GM19328 (cell line): ENCODE results near the gene TMEM186.
"Not testable (repeated sequence)": the region's sequence is repeated elsewhere in the genome, so short reads cannot be mapped to it uniquely, and the experiment has no call there.

ENCODE experiments used
- ATAC-seq: cut with Tn5 transposase; IDR thresholded peaks from one replicate; pipeline ENCODE4 v1.9.1; 2021; ENCODE audit warnings: mild to moderate bottlenecking, moderate library complexity; ENCODE audit not compliant: unreplicated experiment

The TMEM186 gene, protein sequence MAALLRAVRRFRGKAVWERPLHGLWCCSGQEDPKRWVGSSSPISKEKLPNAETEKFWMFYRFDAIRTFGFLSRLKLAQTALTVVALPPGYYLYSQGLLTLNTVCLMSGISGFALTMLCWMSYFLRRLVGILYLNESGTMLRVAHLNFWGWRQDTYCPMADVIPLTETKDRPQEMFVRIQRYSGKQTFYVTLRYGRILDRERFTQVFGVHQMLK

DNA sequence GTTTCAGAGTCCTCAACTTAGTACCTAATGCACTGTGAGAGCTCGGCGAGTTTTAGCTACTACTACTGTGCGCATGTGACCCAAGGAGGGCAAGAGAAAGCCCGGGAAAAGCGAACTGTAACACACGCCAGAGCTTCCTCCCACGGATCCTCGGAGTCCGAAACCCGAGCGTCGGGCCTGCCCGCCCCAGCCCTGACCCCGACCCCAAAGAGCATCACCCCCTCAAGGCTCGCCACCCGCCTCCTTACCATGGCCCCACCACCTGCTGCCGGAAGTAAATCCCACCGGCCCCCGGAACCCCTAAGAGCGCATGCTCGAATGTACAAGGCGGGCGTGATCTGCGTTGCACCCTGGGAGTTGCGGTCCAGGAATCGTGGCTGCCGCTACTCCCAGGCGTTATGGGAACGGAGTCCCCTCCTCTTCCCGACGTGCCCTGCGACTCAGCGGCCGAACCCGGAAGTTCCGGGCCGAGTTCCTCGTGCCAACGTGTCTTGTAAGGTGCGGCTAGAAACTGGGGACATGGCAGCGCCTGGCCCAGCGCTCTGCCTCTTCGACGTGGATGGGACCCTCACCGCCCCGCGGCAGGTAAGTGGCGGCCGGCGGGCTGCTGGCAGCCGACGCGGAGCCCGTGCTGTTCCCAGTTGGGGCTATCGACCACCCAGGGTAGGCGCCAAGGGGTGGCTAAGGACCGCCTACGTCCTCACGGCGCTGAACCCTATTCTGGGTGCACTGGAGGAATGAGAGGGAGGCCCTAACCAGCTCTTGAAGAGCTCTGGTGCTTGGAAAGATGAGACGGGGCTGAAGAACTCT is at the start of gene TMEM186, which contains the start of gene PMM2:
Gene TMEM186 (minus strand): TSS at position 276 of the 810 bp plus-strand sequence. CDS start 25 bp downstream, at position 251.
Gene PMM2 (plus strand): TSS at position 476 of the 810 bp plus-strand sequence. CDS start 44 bp downstream, at position 520.
- ATAC-seq: peak; percentile 94

DNA sequence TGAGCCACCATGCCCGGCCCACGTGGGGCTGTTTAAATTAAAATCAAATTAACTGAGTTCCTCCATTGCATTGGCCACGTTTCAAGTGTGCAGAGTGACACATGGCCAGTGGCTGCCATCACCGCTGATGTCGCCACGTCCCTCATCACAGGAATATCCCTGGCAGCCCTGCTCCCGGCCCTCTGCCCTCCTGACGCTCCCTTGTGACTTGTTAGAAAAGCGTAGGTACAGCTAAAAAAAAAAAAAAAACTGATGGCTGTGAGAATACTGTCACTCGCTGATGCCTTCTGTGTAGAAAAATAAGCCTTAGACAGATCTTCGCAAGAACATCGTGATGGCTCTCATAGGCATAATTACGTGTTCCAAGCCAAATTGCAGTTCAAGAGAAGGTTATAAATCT is 49.7 kb upstream of the TMEM186 start:
- no peak for ATAC-seq

DNA sequence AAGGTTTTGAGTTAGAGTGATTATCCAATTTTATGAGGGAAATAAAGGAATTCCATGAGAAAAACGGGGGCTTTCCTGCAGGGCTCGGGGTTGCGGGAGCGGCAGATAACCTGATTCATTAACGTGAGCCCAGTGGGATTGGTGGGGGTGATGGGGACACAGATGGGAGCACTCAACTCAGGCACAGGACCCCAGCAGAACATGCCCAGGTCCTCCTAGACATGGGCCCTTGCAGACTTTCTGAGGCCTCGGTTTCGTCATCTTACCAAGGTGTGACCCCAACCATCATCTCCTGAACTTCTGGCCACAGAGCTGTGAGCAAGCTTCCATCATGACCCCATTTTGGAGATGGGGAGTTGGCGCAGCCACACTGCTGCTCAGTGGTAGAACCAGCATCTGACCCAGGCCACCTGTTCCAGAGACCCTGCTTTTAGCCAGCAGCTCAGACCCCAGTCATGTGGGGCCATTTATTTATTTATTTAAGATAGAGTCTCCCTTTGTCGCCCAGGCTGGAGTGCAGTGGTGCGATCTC is 49.0 kb upstream of the TMEM186 start:
- ATAC-seq: no peak

DNA sequence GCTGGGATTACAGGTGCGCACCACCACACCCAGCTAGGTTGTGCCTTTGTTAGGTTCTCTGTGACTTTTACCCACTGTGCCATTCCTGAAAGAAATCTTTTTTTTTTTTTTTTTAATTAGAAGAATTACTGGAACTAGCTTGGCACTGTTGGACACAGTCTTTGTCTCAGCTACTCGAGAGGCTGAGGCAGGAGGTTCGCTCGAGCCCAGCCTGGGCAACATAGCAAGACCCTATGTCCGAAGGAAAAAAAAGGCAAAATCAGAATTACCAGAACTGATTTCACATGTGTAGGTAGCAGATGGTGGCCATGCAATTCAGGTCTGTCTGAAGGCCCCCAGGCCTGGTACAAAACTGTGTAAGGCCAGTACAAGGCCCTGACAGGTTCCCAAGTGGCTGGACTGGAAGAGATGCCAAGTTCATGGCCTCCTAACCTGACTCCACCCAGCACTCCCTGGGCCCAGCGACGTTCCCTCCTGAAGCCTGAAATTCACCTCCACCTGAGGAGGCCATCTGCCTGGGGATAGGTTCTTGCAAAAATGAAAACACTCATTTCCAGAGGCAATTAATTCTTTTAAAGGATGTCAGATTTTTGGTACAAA is 48.4 kb upstream of the TMEM186 start:
- no peak for ATAC-seq

DNA sequence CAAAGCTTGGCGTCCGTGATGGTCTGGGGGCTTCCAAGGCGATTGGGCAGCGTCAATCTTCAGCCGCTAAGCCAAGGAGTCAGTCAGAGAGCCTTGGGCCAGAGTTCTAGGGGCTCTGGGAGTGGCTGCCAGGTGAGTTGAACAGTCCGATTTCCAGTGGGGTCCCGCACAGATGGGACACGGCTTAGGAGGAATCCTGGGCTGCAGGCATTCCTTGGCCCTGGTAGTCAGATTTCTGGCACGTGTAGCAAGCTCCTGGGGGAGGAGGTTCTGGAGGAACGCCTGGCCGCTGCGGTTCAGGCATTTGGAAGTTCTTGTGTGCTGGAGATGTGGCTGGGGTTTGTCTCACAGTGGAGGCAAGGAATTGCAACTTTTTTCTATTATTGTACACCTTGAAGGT is 45.9 kb upstream of the TMEM186 start:
- not testable (repeated sequence) for ATAC-seq

DNA sequence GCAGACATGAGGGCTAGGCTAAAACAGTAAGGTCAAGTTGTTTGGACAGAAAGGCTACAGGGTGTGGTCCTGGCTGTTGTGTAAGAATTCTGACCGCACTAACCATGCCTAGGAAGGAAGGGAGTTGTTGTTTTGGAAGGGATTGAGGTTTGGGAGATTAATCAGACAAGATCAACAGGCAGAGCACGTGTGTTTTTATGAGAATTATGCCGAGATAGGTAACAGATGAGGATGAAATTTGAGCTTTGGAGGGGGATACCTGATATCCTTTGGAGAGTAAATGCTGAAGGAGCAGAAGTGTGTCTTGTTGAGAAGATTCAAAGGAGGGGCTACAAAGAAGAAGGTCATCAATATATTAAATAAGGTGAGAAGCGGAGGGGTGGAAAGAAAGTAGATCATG is 44.6 kb upstream of the TMEM186 start:
- not testable (repeated sequence) for ATAC-seq

DNA sequence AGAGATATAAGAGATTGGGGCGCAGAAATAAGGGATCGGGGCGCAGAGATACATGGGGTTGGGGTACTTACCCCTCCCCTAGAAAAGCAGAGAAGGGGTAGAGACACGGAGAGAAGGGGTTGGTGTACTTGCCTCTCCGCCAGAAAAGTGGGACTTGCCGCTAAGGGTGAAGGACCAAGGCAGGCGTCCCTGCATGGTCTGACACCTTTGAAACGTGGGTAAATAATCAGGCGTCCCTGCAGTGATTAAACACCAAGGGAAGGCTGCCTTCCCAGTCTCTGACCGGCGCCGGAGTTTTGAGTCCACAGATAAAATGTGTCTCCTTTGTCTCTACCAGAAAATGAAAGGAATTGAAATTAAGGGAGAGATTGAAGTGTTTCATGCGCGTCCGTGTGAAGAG is 40.2 kb upstream of the TMEM186 start:
- not testable (repeated sequence) for ATAC-seq

DNA sequence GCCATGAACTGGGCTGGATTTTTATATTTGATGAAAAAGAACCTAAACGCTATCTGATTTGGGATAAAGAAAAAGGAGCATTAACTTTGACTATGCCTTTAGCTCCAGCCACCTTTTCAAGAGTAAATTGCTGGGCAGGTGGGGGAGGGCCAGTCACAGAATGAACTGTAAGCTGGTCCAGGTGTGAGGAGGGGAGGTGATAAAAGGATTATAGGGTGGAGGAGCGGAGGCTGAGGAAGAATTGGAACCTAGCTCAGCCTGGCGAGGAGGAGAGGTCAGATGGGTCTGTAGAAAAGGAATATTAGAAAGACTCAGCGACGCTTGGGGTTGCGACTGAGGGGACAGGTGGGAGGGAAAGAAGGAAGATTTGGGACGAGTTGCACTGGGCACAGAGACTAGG is 39.4 kb upstream of the TMEM186 start:
- not testable (repeated sequence) for ATAC-seq

DNA sequence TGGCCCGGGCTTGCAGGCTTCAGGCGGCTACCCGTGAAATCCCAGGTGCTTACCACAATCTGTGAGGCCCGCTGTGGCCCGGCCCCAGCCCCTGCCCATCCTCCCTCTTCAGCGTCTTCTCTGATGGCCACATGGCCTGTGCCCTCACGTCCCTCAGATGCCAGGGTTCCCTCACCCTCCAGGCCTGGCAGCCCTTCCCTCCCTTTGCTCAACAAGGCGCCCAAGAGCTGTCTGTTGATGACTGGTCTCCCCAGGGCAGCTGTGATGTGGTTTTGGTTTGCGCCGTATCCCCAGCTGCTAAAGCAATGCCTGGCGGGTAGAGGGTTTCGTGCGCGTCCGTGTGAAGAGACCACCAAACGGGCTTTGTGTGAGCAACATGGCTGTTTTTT is 35.3 kb upstream of the TMEM186 start:
- ATAC-seq: no peak

DNA sequence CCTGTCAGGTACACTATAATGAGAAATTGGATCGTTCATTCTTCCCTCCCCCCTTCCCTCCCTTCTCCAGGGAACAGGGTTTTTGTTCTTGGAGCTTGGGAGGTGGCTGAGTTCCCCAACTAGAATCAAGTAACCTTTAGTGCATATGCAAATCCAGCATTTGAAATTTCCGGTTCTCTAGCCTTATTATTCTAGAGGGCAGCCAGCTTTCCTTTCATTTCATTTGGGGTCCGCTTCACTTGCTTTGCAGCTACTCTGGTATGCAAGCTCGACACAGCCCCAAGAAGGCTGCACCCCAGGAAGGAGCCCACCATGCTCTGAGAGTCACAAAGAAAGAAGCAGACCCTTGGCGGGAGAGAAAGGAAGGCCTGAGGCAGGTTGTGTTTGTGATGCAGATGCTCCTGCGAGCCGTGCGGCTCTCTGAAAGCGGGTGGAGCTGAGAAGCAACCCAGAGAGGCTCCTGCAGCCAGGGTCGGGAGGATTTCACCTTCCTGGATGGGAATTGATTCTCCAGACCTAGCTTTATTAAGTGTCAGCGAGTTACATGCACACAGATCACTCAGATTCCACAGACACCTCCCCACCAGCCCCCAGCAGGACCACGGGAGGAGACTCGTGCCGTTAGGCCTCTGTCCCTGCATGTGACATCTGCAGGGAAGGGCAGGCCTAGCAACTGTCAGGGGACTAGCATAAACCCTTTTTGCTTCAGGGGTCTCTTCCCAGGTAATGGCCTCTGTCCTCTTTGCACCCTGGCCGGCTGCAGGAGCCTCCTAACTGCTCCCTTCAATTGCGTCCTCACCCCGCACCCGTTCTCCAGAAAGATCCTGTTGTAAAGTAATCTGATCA is 34.7 kb upstream of the TMEM186 start:
- ATAC-seq: no peak

DNA sequence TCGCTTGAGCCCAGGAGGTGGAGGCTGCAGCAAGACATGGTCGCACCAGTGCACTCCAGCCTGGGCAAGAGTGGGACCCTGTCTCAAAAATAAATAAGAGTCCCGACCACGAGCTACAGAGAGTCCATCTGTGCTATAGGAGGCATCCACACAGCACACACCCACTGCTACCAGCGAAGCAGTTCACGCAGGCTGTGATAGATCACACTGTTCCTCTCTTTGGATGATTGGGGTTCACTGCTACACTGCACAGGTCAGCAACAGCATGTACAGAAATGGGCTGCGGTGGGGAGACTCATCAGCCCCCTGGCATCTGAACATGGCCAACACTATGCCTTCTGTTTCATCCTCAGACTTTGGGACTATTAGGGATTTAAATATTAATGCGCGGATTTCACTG is 34.0 kb upstream of the TMEM186 start:
- no peak for ATAC-seq

DNA sequence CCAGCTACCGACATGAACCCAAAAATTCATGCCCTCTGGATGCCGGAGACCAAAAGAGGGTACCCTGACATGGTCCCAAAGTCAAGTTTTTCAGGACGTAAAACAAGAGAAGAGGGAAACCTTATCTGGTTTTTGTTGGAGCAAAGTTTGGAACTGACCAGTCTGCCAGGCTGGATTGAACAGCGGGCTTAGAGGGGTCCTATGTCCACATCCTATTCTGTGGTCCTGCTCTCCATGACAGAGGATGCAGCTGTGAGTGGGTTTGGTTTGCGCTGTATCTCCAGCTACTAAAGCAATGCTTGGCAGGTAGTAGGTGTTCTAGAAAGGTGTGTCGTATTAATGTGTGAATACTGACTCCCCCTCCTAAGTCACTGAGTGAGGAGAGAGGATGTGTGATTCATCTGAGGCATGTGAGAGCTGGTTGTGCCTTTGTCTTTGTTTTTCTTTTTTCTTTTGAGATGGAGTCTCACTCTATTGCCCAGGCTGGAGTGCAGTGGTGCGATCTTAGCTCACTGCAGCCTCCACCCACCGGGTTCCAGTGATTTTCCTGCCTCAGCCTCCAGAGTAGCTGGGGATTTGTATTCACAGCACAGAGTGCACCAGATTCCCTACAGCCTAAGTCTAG is 31.2 kb upstream of the TMEM186 start:
- ATAC-seq: no peak

DNA sequence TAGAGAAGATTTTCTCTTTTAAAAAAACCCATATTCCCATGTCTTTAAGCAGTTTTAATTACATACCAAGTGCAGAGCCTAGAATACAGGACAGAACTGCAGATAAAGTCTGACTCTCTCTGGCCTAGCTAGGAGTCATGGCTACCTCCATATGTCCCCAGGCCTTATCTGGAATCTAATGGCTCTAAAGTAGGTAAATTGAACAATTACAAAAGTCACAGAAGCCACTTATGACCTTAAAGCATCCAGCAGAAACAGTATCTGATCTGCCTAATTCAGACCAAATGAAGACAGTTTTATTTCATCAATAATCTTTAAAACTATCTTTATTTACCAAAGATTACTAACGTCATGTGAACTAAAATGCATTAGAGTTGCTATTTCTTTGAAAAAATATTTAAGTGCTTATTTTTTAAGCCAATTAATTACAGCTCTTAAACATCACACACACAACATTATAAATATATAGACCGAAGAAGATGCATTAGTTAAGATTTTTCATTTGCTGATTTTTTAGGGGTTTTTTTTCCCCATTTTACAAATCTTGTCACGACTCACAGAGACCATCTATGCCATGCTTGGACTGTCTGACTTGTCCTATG is 28.9 kb upstream of the TMEM186 start:
- ATAC-seq: no peak

DNA sequence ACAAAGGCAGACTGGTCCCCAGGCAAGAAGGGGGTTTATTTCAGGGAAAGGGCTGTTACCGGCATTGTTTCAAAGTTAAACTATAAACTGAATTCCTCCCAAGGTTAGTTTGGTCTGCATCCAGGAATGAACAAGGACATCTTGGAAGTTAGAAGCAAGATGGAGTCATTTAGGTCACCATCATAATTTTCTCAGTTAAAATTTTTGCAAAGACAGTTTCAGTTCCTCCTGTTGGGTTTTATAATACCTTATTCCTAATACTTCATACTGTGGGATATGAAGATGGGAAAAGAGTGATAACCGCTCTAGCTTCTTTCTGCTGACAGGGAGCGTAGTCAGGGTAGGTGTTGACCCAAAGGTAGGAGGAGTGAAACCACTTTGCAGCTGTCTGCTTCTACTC is 25.0 kb upstream of the TMEM186 start:
- ATAC-seq: no peak

DNA sequence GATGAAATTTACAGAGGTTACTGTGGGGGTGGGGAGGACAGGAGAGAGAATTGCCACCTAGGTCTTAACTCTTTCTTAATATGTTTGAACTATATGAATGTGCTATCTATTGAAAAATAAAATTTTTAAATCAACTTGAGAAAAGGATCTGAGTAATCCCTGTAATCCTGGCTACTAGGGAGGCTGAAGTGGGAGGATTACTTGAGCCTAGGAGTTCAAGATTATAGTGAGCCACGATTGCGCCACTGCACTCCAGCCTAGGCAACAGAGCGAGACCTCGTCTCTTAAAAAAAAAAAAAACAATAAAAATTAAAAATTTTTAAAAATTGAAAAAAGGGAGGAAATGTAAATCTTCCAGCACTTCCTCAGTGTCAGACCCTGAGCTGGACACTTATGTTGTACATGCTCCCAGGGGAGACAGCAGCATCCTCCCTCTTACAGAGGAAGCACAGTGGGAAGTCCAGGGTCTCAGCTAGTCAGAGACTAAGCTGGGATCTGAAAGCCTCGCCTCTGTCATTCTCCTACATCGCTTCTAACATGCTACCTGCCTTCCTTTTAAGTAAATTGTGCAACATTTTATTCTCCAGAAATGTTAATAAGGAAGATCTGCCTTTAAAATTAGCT is 22.1 kb upstream of the TMEM186 start:
- no peak for ATAC-seq

DNA sequence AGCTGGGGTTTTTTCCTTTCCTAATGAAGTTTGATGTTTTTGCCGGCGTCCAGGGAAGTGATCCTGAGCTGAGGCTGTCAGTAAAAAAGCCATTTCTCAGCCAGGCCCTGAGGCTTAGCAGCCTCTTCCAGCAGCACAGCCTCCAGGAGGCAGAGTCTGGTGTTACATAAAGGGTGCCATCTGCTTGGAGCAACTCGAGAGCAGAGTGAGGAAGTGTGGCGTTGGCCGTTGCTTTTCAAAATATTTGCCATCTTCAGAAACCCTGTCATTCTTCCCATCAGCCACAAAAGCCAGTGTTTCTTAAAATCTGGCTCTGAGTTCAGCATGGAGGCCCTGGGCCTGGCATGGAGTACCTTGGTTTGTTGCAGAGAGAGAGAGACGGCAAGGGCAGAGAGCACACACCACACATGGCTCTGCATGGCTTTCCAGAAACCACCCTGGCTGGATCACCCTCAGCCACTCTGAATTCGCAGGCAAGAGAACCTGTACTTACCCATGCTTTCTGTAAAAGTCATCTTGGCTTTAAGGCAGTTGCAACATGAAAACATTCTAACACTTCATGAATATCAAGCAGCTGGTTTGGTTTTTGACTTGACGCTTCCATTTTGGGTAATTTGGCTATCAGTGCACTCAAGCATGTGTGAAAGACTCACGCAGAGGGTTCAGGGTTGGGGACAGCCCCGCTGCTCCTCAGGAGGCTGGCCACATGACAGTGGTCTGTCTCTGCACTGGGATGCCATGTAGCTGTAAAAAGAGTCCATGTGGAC is 21.2 kb upstream of the TMEM186 start:
- ATAC-seq: no peak

DNA sequence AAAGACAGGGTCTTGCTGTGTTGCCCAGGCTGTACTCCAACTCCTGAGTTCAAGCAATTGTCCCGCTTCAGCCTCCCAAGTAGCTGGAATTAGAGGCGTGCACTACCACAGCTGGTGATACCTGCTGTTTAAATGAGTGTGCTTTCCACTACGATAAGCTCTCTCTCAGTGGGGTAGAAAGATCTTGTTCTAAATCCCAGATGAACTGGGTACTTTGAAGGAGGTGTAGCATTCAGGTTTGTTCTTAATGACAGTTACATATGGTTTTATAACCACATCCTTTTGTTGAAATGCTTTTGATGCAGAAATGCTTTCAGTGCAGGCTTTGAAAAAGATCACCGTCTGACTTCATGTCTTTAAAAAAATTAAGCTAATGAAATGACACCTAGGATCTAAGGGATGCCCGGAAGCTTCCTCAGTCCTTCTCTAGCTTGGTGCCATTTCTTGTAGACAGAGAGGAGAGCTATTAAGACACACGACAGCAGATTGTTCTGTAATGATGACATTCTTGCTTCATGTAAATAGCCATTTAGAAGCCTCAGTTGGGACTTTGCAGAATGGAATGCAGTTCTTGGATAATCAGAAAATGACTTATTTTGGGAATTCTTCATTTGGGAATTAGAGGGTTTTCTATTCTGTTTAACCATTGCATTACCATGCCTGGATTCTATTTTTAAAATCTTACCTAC is 19.7 kb upstream of the TMEM186 start:
- no peak for ATAC-seq
